Upper lobe of right lung (tissue), 1 donor: ENCODE measurements around the gene ECE1. TPM values are rescaled to one million over a fixed set of nuclear protein-coding genes. Genes with fewer than 3 reads are reported as not detected.

Source experiments
- ATAC-seq: fragments of 200-7000 bp; cut with Tn5 transposase; one replicate; pipeline ENCODE4 v1.9.1; 2020; ENCODE audit warnings: mild to moderate bottlenecking, moderate library complexity
- DNase-seq: peaks from one replicate; pipeline ENCODE4 v3.0.0-alpha.2; 2020
- H3K27ac ChIP-seq: fragments of 200-600 bp; one replicate; pipeline ENCODE4 v1.8.0; 2022
- H3K27me3 ChIP-seq: fragments of 200-600 bp; one replicate; pipeline ENCODE4 v1.8.0; 2022; ENCODE audit warnings: mild to moderate bottlenecking
- H3K36me3 ChIP-seq: fragments of 200-600 bp; one replicate; pipeline ENCODE4 v1.8.0; 2022
- H3K4me1 ChIP-seq: fragments of 200-600 bp; one replicate; pipeline ENCODE4 v1.8.0; 2022
- H3K4me3 ChIP-seq: fragments of 200-600 bp; one replicate; pipeline ENCODE4 v1.8.0; 2022; ENCODE audit warnings: mild to moderate bottlenecking
- H3K9me3 ChIP-seq: fragments of 200-600 bp; one replicate; pipeline ENCODE4 v1.8.0; 2022
- CTCF ChIP-seq: fragments of 200-600 bp; IDR thresholded peaks from one replicate; pipeline ENCODE4 v1.8.0; 2022; ENCODE audit warnings: antibody characterized with exemption
- intact Hi-C: fragments of 100-400 bp; cut with DNase I; formaldehyde crosslinking; loops from one replicate; pipeline ENCODE4 v1.11.0; 2022
- total RNA-seq: library from RNA; stranded (reverse); fragmentation: NEBNext Ultra II Directional; extraction: Animal tissue kit (Norgen Biotek cat#: 25700); gene quantifications from one replicate; pipeline ENCODE4 v1.2.1, GENCODE V29; 2021
- donor health status: DM: no; HTN: yes; CAD: no; lungs with severe emphysema.

The ECE1 gene
- total RNA-seq, 1 donor from 2014 or later: 108 TPM

- H3K36me3 ChIP-seq: no peaks in the 10 kb centered on the region
- peaks cover 2% of the 10 kb centered on the region for H3K4me1 ChIP-seq
- H3K4me3 ChIP-seq: no peak overlapping the region
- TF ChIP-seq CTCF: no peak
- no peaks in the 10 kb centered on the region for H3K9me3 ChIP-seq
- no peaks in the 10 kb centered on the region for H3K27me3 ChIP-seq
- DNase-seq: no peak
- H3K27ac ChIP-seq: no peak overlapping the region
- intact Hi-C loops: no loop called here
- ATAC-seq: no peak
These were observed 18.1 kb upstream of the ECE1 start for GRCh38 chr1:21308330-21308729.

GRCh38 chr1:21307663-21308305 lies 17.5 kb upstream of the ECE1 start:
- ATAC-seq: no peak
- Histone ChIP-seq H3K9me3 (no peaks in the 10 kb centered on the region), H3K4me1 (peaks cover 4% of the 10 kb centered on the region), H3K36me3 (no peaks in the 10 kb centered on the region), H3K4me3 (no peak overlapping the region), H3K27me3 (no peaks in the 10 kb centered on the region), H3K27ac (no peak overlapping the region)
- no peak for TF ChIP-seq CTCF
- intact Hi-C loops: no loop called here
- no peak for DNase-seq

GRCh38 chr1:21307210-21307609 lies 16.9 kb upstream of the ECE1 start:
- Histone ChIP-seq H3K27me3 (no peaks in the 10 kb centered on the region), H3K4me3 (no peak overlapping the region), H3K4me1 (peaks cover 4% of the 10 kb centered on the region), H3K9me3 (no peaks in the 10 kb centered on the region), H3K27ac (no peak overlapping the region), H3K36me3 (no peaks in the 10 kb centered on the region)
- intact Hi-C loops: no loop called here
- no peak for DNase-seq
- no peak for TF ChIP-seq CTCF
- ATAC-seq: no peak

- no peaks in the 10 kb centered on the region for H3K36me3 ChIP-seq
- no peaks in the 10 kb centered on the region for H3K9me3 ChIP-seq
- ATAC-seq (no peak), DNase-seq (no peak)
- TF ChIP-seq CTCF: no peak
- no peak overlapping the region for H3K4me3 ChIP-seq
- no peaks in the 10 kb centered on the region for H3K27me3 ChIP-seq
- peaks cover 4% of the 10 kb centered on the region for H3K4me1 ChIP-seq
- intact Hi-C loops: no loop called here
- H3K27ac ChIP-seq: no peak overlapping the region
These were observed 15.6 kb upstream of the ECE1 start for GRCh38 chr1:21305900-21306189.

- Histone ChIP-seq H3K27me3 (no peaks in the 10 kb centered on the region), H3K27ac (no peak overlapping the region), H3K4me1 (peaks cover 4% of the 10 kb centered on the region), H3K4me3 (no peak overlapping the region), H3K36me3 (no peaks in the 10 kb centered on the region), H3K9me3 (no peaks in the 10 kb centered on the region)
- no peak for ATAC-seq
- DNase-seq: no peak
- intact Hi-C loops: no loop called here
- no peak for TF ChIP-seq CTCF
These were observed 15.1 kb upstream of the ECE1 start for GRCh38 chr1:21305155-21305899.
